Right renal cortex interstitium (tissue), 3 donors: Measurements from ENCODE around the gene SLC25A26. TPM values are rescaled to one million over a fixed set of nuclear protein-coding genes. Genes with fewer than 3 reads are reported as not detected.
A peak's percentile ranks its signal among the peaks of the same experiment; 100 is the strongest.
"Not testable (repeated sequence)": the region's sequence is repeated elsewhere in the genome, so short reads cannot be mapped to it uniquely, and the experiment has no call there.

Source experiments
- DNase-seq, 3 donors: peaks; one replicate each; pipeline ENCODE4 v3.0.0-alpha.2; 2013; ENCODE audit warnings: low read depth in 3 of 3, low spot score in 2 of 3
- polyA plus RNA-seq, 3 donors: library from polyadenylated mRNA; unstranded; fragments of 120-200 nt; gene quantifications; one replicate each; pipeline ENCODE4 v1.2.1, GENCODE V29; 2013; ENCODE audit not compliant: insufficient read length in 3 of 3

Gene SLC25A26
- polyA plus RNA-seq, 3 donors = 21.6 to 29.8 (median 26.0) TPM

GRCh38 chr3:66267031-66267430, 46.2 kb downstream of the SLC25A26 start:
- DNase-seq = no peak

GRCh38 chr3:66267906-66268305, 47.1 kb downstream of the SLC25A26 start:
- no peak for DNase-seq

- no peak for DNase-seq
Observed at GRCh38 chr3:66268864-66269263, 48.1 kb downstream of the SLC25A26 start.

- no peak for DNase-seq
Observed at GRCh38 chr3:66269411-66269810, 48.6 kb downstream of the SLC25A26 start.

GRCh38 chr3:66270288-66270687, 49.5 kb downstream of the SLC25A26 start:
- no peak for DNase-seq

- DNase-seq = no peak
Observed at GRCh38 chr3:66270701-66271100, 49.9 kb downstream of the SLC25A26 start.

GRCh38 chr3:66271231-66271630, 50.4 kb downstream of the SLC25A26 start:
- DNase-seq = no peak

GRCh38 chr3:66272016-66272415, 51.2 kb downstream of the SLC25A26 start:
- DNase-seq = no peak

GRCh38 chr3:66274837-66275236, 54.0 kb downstream of the SLC25A26 start:
- DNase-seq = not testable (repeated sequence)

- DNase-seq = peak in 2 of 3 donors; percentile 61 to 62
Observed at GRCh38 chr3:66276705-66277274, 56.0 kb downstream of the SLC25A26 start.

- no peak for DNase-seq
Observed at GRCh38 chr3:66279168-66279567, 58.4 kb downstream of the SLC25A26 start.

- no peak for DNase-seq
Observed at GRCh38 chr3:66280304-66280703, 59.5 kb downstream of the SLC25A26 start.

- DNase-seq = not testable (repeated sequence)
Observed at GRCh38 chr3:66291922-66292321, 71.1 kb downstream of the SLC25A26 start.

- DNase-seq = no peak
Observed at GRCh38 chr3:66297260-66297873, 76.6 kb downstream of the SLC25A26 start.

- no peak for DNase-seq
Observed at GRCh38 chr3:66297900-66298299, 77.1 kb downstream of the SLC25A26 start.

GRCh38 chr3:66298591-66298990, 77.8 kb downstream of the SLC25A26 start:
- no peak for DNase-seq

- not testable (repeated sequence) for DNase-seq
Observed at GRCh38 chr3:66299085-66299484, 78.3 kb downstream of the SLC25A26 start.

- no peak for DNase-seq
Observed at GRCh38 chr3:66299891-66300290, 79.1 kb downstream of the SLC25A26 start.

GRCh38 chr3:66302288-66302687, 81.5 kb downstream of the SLC25A26 start:
- no peak for DNase-seq

- no peak for DNase-seq
Observed at GRCh38 chr3:66303491-66303901, 82.7 kb downstream of the SLC25A26 start.

- no peak for DNase-seq
Observed at GRCh38 chr3:66304293-66304692, 83.5 kb downstream of the SLC25A26 start.

GRCh38 chr3:66306086-66306485, 85.3 kb downstream of the SLC25A26 start:
- not testable (repeated sequence) for DNase-seq

- DNase-seq = not testable (repeated sequence)
Observed at GRCh38 chr3:66306991-66307390, 86.2 kb downstream of the SLC25A26 start.
